ENCODE measurements around the gene CTDSP1.

CTDSP1 gene

DNA sequence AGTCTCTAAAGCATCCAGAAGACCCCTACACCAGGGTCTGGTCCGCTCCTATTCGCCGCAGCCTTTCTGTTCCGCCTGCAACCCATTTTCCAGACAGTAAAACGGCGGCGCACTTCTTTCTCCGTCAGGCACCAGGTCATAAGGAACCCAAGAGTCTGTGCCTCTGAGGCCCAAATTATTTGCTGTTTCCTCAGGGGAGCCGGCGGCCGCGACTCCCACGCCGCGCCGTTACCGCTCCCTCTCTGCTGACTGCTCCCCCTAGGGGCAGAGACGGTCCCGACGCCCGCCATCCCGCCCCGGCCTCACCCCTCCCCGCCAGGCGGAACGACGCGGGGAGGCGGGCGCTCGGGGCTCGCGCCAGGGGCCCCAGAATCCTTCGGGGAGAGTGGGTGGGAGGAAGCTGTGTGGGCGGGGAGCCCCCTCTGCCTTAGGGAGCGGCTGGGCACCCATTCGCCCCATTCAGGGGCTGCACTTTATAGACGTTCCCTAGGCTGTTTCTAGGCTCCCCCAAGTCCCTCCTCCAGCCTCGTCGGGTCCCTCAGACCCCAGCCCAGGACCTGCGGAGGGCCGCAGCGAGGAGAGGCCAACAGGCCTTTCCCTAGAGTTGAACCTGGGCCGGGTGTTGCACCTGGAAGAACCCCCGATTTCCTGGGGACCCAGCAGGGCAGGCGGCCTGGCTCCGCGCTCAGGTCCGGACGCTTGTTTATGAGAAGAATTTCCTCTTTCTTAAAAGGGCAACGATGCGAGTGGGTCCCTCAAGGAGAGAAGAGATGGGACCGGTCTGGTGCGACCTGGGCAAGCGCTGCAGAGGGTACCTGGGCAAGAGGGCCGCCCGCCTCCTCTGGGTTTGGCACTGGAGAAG lies 3.6 kb upstream of the CTDSP1 start:
- DNase-seq (ENCODE audit: insufficient read length, low spot score) = peak; percentile 61
- peak; percentile 55 for TF ChIP-seq CTCF (IDR thresholded peaks at IDR 0.05; ENCODE audit: insufficient read depth, missing control alignments)
- FAIRE-seq = no peak

DNA sequence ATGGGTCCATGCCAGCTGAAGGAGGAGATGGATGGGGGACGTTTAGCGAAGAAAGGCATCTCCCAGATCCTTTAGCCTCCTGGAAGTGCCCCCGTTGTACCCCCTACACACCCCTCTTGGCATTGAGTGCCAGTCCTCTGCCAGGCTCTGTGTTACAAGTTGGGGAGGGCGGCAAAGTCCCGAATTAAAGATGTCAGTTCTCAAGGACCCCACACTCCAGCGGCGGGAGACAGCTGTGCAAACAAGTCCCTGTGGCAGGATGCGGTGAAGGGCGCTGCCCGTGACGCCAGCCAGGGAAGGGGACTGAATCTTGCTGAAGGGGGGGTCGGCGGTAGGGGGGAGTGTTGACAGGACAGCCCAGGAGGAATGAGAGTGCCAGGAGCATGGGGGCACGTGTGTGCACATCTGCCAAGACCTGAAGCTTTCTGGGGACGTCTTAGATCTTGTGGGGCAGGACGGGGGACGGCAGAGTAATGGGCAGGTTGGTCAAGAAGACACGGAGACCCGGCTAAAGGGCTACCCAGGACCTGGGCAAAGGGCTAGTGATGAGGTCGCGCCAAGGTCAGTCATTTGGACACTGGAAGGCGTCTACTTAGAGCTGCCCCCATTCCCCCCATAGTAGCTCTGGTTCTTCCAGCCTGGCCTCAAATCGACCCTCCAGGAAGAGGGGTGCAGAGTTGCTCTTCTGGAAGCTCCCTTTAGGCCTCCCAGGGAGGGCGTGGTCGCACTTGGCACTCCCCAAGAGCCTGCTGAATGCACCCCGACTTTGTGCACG lies 2.8 kb upstream of the CTDSP1 start:
- DNase-seq (ENCODE audit: insufficient read length, low spot score) (no peak), FAIRE-seq (no peak)
- TF ChIP-seq CTCF (IDR thresholded peaks at IDR 0.05; ENCODE audit: insufficient read depth, missing control alignments) = no peak

- no peak for TF ChIP-seq CTCF (IDR thresholded peaks at IDR 0.05; ENCODE audit: insufficient read depth, missing control alignments)
- no peak for FAIRE-seq
These were observed 2.2 kb upstream of the CTDSP1 start for GRCh38 chr2:218397463-218397819.

GRCh38 chr2:218397820-218398436 lies 1.7 kb upstream of the CTDSP1 start:
- DNase-seq (ENCODE audit: insufficient read length, low spot score) (no peak), FAIRE-seq (no peak)
- no peak for TF ChIP-seq CTCF (IDR thresholded peaks at IDR 0.05; ENCODE audit: insufficient read depth, missing control alignments)

More at GRCh38 chr2:218397463-218397819, 2.2 kb upstream of the CTDSP1 start:
- DNase-seq (ENCODE audit: insufficient read length, low spot score) = no peak

DNA sequence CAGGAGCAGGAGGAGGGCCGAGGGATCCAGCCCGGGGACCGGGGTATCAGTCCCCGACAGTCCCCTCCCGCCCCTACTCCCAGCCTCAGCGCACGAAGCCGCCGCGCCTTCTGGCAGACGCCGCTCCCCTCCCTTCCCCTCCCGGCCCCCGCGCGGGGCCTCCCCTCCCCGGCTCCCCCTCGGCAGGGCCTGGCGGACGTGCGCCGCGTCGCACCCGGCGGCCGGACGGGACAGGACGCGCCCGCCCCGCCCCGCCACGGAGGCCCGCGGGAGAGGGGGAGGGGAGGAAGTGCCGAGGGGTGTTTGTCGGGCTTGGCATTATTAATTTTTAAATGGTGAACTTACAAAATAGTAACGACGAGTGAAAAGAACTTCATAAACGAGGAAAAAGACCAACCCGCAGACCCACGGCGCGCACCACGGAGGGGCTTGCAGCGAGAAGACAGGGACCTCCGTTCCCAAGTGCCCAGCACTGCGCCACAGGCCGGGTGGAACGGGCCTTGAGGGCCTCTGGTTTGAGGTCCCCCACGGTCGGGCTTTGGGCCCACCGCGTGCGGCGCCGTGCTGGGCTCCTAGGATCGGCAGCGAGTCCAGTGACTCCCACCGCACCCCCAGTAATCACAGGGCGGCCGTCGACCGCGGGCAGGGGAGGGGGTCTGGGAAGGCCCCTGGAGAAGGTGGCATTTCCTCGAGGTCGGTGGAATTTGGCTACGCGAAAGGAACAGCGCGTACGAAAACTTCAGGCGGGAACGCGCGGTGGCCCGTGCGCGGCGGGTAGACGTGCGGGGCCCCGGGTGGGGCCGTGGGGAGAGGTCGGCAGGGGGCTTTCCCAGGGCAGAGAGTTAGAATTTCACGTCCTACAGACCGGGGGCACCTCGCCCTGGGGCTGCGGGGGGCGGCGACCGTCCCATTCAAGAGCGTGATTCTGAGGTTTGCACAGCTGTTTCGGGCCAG lies 954 bp upstream of the CTDSP1 start:
- FAIRE-seq (no peak), DNase-seq (ENCODE audit: insufficient read length, low spot score) (no peak)
- no peak for TF ChIP-seq CTCF (IDR thresholded peaks at IDR 0.05; ENCODE audit: insufficient read depth, missing control alignments)

- no peak for DNase-seq (ENCODE audit: insufficient read length, low spot score)
- TF ChIP-seq CTCF (IDR thresholded peaks at IDR 0.05; ENCODE audit: insufficient read depth, missing control alignments) = no peak
- FAIRE-seq = no peak
These were observed 680 bp downstream of the CTDSP1 start for GRCh38 chr2:218400167-218400929.

Measured in D721Med (cell line).